Sciatic nerve (tissue), 2 donors: ENCODE measurements around the gene PTH1R. TPM values are rescaled to one million over a fixed set of nuclear protein-coding genes. Genes with fewer than 3 reads are reported as not detected.

Experiments
- ATAC-seq: fragments of 200-7000 bp; cut with Tn5 transposase; one replicate; pipeline ENCODE4 v1.9.1; 2020; ENCODE audit warnings: mild to moderate bottlenecking, moderate library complexity
- DNase-seq: peaks from one replicate; pipeline ENCODE4 v3.0.0-alpha.2; 2020; ENCODE audit warnings: low spot score
- intact Hi-C: fragments of 100-400 bp; cut with DNase I; formaldehyde crosslinking; loops from one replicate; pipeline ENCODE4 v1.14.2; 2022
- total RNA-seq: library from RNA; stranded (reverse); fragmentation: NEBNext Ultra II Directional; extraction: Animal tissue kit (Norgen Biotek cat#: 25700); gene quantifications from one replicate; pipeline ENCODE4 v1.2.1, GENCODE V29; 2021
- donor health status: DM: no; HTN: no; CAD: no.
- donor health status: DM: no; HTN: no; CAD: no.

Gene PTH1R
- total RNA-seq, 1 donor from 2014 or later = 6.6 TPM

DNA sequence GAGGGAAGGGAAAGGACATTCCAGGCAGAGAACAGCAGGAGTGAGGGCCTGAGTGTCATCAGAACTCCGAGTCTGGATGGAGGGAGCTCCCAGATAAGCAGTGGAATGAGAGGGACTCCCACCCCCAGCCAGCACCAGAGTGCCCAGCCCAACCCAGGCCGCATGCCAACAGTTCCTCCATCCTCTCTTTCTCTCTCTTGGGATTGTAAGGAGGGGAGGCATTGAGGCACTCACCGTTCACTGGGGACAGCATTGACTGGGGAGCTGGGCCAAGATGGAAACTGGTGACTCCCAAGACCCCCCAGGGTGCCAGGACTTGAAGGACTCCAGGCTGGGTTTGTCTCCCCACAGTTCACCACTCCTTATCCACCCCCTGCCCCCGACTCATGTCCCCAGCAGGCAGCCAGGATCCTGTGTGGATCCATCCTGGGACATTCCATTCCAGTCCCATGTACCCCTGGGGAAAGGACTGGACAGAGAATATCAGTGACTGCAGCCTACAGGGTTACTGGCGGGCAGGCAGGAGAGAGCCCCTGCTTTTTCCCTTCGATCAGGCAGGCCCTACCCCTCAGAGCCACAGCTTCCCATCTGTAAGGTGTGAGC lies 15.7 kb downstream of the PTH1R start:
- intact Hi-C loops = no loop called here
- DNase-seq (no peak), ATAC-seq (no peak)

DNA sequence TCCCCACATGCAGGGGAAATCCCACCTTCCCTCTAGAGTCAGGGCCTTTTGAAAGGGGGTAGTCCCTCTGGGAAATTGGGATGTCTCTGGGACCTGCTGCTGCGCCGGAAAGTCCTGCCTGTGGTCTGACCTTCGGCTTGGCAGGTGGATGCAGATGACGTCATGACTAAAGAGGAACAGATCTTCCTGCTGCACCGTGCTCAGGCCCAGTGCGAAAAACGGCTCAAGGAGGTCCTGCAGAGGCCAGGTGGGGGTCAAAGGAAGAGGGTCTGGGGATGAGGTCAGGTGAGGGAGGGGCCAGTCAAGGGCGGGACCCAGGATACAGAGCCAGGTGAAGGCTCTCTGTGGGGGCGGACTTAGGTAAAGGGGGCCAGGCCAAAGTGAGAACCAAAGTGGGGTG lies 16.2 kb downstream of the PTH1R start:
- ATAC-seq (no peak), DNase-seq (no peak)
- intact Hi-C loops = no loop called here

DNA sequence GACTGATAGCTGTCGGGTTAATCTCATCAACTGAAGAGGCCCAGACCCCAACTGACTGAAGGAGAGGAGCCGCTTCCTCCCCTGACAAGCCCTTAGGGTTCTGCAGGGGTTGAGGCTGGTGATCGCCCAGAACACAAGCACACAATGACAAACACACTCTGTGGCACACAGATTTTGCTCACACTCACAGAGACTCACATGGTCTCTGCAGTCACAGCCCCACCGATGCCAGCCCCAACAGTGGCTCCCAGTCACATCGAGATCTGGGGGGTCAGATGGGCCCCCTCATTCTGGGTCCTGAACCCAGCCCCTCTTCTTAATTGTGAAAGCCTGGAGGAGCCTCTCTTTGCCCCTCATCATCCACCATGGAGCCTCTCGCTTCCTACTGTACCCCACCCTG lies 16.7 kb downstream of the PTH1R start:
- DNase-seq = no peak
- no peak for ATAC-seq
- intact Hi-C loops = no loop called here

DNA sequence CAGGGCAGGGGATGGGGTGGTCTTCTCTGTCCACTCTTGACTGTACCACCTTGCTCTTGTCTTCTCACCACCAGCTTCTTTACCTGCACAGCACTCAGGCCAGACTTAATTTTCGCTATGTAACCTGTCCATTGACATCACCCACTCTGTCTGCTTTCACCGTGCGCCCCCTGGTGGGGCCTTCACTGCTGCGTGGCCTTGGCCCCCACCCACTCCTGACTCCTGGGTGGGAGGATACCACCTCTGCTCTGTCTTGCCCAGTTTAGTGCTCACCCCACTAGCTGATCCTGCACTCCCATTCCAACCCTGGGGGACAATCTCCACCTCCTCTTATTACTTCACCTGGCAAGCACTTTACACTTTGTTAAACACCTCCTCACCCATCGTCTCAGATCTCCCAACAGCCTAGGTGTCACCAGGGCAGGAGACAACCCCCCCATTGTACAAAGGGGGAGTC lies 17.7 kb downstream of the PTH1R start:
- peak; percentile 63 for ATAC-seq
- intact Hi-C loops = loop anchor here (5.0 kb wide), 1 partner anchor 193 kb away; the partner anchor contains the start of gene TMIE
- DNase-seq = peak; percentile 86

DNA sequence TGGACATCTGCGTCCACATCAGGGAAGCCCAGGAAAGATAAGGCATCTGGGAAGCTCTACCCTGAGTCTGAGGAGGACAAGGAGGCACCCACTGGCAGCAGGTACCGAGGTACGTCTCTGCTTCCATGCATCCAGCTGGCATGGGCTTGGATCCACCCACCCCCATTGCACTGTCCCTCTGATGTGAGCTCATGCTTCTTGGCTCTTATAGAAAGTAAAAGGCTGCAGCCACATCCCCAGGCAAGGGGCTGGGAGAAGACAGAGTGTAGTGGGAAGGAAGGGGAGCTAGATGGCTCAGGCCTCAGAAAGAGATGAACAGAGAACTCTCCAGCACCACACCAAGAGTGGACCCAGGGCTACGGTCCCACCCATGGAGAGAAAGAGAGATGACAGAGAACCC lies 18.2 kb downstream of the PTH1R start:
- DNase-seq = no peak
- intact Hi-C loops = loop anchor here (5.0 kb wide), 1 partner anchor 193 kb away; the partner anchor contains the start of gene TMIE
- ATAC-seq = no peak

DNA sequence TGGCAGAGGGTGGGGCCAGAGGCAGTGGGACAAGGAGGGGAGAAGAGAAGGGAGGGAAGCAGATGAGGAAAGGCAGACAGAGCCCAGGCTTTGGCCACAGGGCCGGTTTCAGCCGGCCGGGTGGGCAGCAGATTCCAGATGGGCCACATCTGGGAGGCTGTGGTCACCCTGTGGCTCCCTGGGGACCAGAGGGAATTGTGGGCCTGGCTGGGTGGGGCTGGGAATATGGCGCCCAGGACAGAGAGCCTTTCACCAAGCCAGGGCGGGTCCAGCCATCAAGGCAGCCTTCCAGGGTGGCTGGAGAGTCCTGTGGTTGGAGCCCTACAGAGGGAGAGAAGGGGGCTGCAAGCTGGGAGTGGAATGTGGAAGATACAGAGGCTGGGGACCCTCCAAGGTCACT lies 18.9 kb downstream of the PTH1R start:
- no peak for DNase-seq
- intact Hi-C loops = loop anchor here (5.0 kb wide), 1 partner anchor 194 kb away; the partner anchor contains the start of gene TMIE

DNA sequence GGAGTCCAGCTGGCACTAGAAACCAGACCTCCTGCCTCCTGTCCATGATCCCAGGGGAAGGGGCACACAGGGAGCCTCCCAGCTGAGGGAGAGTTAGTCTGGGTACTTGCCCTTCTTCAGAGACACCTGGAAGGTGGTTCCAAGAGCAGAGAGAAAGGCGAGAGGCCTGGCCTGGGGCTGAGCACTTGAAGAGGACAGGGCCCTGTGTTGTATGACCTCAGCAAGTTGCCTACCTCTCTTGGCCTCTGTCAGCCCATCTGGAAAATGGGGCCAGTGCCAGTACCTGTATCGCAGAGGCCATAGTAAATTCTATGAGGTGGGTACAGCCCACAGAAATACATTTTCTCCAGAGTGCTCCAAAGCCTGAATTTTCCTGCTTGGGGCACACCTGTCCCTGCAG lies 19.5 kb downstream of the PTH1R start:
- no peak for ATAC-seq
- intact Hi-C loops = loop anchor here (5.0 kb wide), 1 partner anchor 195 kb away; the partner anchor contains the start of gene TMIE
- DNase-seq = no peak

More for the DNA sequence above, 18.9 kb downstream of the PTH1R start:
- no peak for ATAC-seq

DNA sequence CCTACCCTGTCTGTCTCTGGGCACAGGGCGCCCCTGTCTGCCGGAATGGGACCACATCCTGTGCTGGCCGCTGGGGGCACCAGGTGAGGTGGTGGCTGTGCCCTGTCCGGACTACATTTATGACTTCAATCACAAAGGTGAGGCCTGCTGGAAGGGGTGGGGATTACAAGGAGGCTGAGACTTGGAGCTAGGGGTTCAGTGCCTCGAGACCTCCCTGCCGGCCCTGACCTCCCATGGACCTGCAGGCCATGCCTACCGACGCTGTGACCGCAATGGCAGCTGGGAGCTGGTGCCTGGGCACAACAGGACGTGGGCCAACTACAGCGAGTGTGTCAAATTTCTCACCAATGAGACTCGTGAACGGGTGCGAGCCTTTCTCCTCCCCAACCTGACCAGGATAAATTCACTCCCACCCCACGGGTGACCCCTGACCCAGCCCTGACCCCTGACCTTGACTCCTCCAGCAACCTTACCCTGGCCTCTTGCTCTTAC lies 20.4 kb downstream of the PTH1R start:
- intact Hi-C loops = loop anchor here (5.0 kb wide), 1 partner anchor 196 kb away; the partner anchor contains the start of gene TMIE
- ATAC-seq (no peak), DNase-seq (no peak)

DNA sequence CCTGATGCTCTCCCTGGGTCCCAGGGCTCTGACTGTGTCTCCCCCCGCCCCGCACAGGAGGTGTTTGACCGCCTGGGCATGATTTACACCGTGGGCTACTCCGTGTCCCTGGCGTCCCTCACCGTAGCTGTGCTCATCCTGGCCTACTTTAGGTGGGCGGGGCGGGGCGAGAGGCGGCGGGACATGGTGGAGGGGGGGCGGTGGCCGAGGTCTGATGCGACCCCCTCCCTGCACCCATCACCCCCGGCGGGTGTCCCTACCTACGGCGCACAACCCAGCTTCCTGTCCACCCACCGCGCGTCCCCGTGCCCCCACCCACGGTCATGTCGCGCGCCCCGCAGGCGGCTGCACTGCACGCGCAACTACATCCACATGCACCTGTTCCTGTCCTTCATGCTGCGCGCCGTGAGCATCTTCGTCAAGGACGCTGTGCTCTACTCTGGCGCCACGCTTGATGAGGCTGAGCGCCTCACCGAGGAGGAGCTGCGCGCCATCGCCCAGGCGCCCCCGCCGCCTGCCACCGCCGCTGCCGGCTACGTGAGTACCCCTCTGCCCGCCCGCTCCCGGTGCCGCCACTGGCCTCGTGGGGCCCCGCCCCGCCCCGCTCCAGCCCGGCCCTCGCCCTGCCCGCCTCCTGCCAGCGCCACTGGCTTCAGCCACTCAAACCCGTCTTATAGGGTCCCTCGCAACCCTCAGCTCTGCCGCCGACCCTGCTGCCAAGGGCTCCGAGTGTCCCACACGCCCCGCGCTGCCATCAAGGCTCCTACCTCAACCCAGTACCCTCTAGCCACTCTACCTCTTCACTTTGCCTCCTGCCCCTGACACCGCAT lies 21.0 kb downstream of the PTH1R start:
- DNase-seq (no peak), ATAC-seq (no peak)
- intact Hi-C loops = loop anchor here (5.0 kb wide), 1 partner anchor 196 kb away; the partner anchor contains the start of gene TMIE

DNA sequence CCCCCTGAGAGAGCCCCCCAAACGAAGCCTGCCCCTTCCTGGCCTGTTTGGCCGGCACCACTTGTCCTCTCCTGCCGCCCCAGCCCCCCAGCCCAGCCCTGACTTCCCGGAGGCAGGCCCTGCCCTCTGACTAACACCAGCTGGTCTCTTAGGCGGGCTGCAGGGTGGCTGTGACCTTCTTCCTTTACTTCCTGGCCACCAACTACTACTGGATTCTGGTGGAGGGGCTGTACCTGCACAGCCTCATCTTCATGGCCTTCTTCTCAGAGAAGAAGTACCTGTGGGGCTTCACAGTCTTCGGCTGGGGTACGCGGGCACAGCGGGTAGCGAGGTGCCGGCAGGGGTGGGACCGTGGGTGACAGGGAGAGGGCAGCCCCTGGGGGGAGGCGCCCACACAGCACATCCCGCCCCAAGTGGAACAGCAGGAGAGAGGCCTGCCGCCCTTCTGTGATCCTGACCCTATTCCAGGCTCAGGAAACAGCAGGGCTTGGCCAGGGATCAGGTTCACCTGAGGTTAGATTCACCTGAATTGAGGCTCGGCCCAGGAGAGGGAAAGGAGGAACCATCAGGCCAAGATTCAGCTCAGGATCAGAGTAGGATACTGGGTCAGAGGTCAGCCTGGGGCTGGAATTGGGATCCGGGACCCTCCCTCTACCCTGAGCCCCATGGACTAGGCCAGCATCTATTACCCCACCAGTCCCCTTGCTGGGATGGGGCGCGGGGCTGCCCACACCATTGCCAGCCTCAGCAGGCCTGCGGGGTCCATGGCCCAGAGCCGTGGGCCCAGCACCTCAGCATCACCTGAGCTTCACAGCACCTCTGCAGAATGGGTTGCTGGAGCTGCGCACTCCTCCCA lies 21.9 kb downstream of the PTH1R start:
- intact Hi-C loops = loop anchor here (5.0 kb wide), 1 partner anchor 197 kb away; the partner anchor contains the start of gene TMIE
- no peak for DNase-seq
- ATAC-seq = no peak

DNA sequence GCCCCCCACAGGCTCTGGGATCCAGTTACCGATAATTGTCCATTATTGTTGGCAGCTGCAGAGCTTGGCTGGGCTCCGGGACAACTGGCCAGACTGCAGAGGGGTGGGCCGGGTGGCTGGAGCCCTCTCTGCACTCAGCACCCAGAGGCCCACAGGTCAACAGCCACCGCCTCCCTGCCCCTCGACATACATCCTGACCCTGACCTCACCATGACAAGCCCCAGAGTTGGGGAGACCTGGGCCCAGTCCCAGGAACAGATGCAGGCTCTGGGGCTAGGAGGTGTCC lies 22.4 kb downstream of the PTH1R start:
- intact Hi-C loops = no loop called here
- ATAC-seq (peak; percentile 52), DNase-seq (no peak)

DNA sequence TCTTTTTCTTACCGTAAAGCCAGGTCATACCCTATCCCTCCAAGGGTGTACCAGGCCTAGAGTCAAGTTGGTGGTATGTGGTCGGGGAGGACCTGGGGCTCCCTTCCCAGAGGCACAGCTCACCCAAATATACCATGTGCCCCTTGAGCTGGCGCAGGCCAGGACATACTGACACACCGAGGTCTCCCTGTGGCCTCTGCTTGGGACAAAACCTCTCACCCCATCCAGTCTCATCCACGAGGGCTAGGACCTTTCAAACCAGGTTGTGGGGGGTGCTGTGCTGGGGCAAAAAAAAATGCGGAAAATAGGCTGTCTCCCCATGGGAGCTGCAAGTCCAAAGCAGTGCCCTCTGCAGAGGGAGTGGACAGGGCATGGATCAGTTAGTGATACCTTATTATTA lies 22.8 kb downstream of the PTH1R start:
- no peak for ATAC-seq
- no peak for DNase-seq
- intact Hi-C loops = no loop called here

DNA sequence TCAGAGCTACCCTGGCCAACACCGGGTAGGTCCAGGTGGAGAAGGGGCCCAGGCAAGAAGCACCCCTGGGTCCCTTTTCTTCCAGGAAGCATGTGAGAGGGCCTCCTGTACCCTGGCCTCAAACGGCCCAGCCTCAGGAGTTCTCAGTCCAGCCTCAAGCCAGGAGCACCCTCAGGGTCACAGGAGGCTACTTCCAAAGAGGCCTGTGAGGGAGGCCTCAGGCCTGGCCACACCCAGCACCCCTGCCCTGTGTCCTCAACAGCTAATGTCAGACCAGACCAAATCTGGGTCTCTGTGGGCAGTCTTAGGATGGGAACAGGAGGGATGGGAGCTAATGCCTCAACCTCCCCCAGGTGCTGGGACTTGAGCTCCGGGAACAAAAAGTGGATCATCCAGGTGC lies 23.5 kb downstream of the PTH1R start:
- no peak for ATAC-seq
- DNase-seq = no peak
- intact Hi-C loops = no loop called here

DNA sequence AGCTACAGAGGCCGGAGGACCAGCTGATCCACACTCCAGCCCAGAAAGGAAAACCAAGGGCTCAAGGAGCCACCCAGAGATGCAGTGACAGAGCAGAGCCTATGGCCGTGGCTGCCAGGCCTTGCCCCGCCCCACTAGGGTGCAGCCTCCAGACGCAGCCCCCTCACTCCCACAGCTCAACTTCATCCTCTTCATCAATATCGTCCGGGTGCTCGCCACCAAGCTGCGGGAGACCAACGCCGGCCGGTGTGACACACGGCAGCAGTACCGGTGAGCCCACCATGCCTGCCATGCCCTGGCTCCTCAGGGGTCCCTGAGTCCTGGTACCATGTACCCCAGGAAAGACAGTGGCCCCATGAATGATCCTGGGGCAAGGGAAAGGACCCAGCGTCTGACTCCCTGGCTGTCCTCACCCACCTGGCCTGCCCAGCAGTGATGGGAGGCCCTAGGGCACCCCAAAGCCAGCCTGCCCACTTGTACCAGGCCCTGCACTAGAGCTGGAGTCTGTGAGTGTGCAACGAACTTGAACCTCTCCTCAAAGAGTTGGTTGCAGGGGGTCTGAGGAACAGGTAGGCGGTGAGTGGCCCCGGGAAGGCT lies 24.2 kb downstream of the PTH1R start:
- DNase-seq = no peak
- intact Hi-C loops = no loop called here
- ATAC-seq = no peak

DNA sequence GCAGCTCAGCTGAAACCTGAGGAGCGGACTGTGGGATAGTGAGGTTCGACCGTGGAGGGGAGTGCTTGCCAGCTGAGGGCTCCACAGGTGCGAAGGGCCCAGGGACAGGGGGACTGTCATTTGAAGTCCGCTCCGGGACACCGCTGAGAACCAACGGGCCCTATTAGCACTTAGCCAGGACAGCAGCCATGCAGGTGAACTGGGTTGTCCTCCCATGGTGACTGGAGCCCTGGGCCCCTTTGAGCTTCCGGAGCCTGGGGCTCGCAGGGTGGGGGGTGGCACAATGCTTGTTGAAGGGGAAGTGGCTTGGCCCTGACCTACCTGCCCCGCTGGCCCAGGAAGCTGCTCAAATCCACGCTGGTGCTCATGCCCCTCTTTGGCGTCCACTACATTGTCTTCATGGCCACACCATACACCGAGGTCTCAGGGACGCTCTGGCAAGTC lies 24.7 kb downstream of the PTH1R start:
- no peak for ATAC-seq
- DNase-seq = no peak
- intact Hi-C loops = no loop called here

DNA sequence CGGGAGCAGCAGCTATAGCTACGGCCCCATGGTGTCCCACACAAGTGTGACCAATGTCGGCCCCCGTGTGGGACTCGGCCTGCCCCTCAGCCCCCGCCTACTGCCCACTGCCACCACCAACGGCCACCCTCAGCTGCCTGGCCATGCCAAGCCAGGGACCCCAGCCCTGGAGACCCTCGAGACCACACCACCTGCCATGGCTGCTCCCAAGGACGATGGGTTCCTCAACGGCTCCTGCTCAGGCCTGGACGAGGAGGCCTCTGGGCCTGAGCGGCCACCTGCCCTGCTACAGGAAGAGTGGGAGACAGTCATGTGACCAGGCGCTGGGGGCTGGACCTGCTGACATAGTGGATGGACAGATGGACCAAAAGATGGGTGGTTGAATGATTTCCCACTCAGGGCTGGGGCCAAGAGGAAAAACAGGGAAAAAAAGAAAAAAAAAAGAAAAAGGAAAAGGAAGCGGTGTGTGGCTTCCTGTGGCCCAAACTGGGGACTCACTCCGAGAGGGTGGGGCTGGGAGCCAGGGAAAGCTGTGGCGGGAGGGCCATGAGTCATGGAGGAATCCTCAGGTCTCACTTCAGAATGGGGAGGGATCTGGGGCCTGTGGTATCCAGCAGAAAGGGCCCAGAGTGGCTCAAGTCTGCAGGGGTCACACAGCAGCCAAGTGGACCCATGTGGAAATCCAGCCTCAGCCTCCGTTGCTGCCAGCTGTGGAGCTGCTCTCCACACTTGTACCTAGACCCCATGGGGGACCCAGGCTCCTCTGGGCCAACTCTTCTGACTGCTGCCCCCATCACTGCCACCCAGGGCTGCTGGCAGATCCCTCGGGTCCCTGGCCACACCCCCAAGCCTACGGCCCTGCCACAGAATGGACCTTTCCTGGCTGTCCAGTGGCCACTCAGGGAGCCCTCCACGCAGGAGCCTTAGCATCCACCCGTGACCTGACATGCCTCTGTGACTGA lies 26.1 kb downstream of the PTH1R start:
- DNase-seq = peak; percentile 47
- no peak for ATAC-seq
- intact Hi-C loops = no loop called here

DNA sequence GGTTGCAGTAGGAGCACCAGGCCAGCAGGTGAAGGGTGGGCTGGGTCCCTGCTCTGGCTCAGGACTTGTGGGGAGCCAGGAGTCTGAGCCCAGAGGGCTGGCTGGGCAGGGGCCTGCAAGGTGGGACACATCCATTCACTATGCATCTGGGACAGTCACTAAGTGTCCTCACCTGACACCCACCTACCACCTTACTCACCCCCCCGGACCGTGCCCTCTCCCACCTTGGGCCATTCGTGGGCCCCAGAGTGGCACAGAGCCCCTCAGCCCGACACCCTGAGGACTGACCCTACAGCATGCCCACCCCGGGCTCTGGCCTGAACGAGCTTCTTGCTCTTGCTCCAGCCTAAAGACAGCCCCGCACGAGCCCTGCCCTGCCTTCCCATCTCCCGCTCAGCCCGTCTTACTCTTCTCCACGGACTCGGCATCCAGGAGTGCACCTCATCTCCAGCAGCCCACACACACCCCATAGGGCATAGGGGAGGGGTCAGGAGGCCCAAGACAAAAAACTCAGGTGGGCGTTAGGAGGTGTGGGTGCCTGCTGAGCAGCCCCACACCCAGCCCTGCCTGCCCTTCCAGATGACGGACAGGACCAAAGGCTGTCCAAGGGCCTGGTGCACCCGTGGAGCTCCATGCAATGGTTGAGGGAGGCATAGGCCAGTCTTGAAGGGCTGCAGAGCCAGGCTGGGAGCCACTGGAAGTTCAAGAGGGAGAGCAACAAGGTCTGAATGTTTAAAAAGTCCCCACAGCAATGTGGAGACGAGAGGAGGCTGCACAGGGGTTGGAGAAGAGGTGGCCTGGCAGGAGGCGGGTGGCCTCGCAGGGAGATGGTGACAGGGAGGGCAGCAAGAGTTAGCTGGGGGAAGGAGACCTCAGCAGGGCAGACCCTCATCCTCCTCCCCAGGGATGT lies 27.0 kb downstream of the PTH1R start:
- ATAC-seq (no peak), DNase-seq (peak; percentile 57)
- intact Hi-C loops = loop anchor here (5.0 kb wide), 1 partner anchor 197 kb away; no protein-coding TSS in a partner anchor
